Measurements from ENCODE around the gene LMTK2. TPM values are rescaled to one million over a fixed set of nuclear protein-coding genes. Genes with fewer than 3 reads are reported as not detected.

LMTK2 gene
- total RNA-seq, 1 experiment from 2014 or later, result 16.1 TPM

GRCh38 chr7:98240961-98241673, 134.5 kb downstream of the LMTK2 start:
- peak; percentile 43 to 55 for DNase-seq
- Histone ChIP-seq H3K27me3 (no peaks in the 10 kb centered on the region), H3K27ac (no peak overlapping the region), H3K9me3 (replicated peaks) (no peaks in the 10 kb centered on the region), H3K36me3 (peaks cover 3% of the 10 kb centered on the region; the same call in 1 of the 2 replicates), H3K4me3 (no peak overlapping the region), H3K4me1 (no peaks in the 10 kb centered on the region)

- H3K27me3 ChIP-seq, result no peaks in the 10 kb centered on the region
- no peaks in the 10 kb centered on the region for H3K4me1 ChIP-seq
- H3K9me3 ChIP-seq (replicated peaks), result no peaks in the 10 kb centered on the region
- DNase-seq, result no peak
- H3K27ac ChIP-seq, result no peak overlapping the region
- H3K36me3 ChIP-seq, result peaks cover 3% of the 10 kb centered on the region; the same call in 1 of the 2 replicates
- H3K4me3 ChIP-seq, result no peak overlapping the region
Observed at GRCh38 chr7:98241674-98242241, 135.1 kb downstream of the LMTK2 start.

- H3K4me1 ChIP-seq, result no peaks in the 10 kb centered on the region
- no peak overlapping the region for H3K27ac ChIP-seq
- H3K9me3 ChIP-seq (replicated peaks), result no peaks in the 10 kb centered on the region
- no peak for DNase-seq
- no peak overlapping the region for H3K4me3 ChIP-seq
- H3K36me3 ChIP-seq, result peaks cover 3% of the 10 kb centered on the region; the same call in 1 of the 2 replicates
- no peaks in the 10 kb centered on the region for H3K27me3 ChIP-seq
Observed at GRCh38 chr7:98242342-98242741, 135.7 kb downstream of the LMTK2 start.

- Histone ChIP-seq H3K4me3 (no peak overlapping the region), H3K4me1 (no peaks in the 10 kb centered on the region), H3K27me3 (no peaks in the 10 kb centered on the region), H3K9me3 (replicated peaks) (no peaks in the 10 kb centered on the region), H3K27ac (no peak overlapping the region), H3K36me3 (peaks cover 3% of the 10 kb centered on the region; the same call in 1 of the 2 replicates)
- no peak for DNase-seq
Observed at GRCh38 chr7:98242934-98243333, 136.3 kb downstream of the LMTK2 start.

GRCh38 chr7:98244871-98245270, 138.2 kb downstream of the LMTK2 start:
- H3K4me1 ChIP-seq, result no peaks in the 10 kb centered on the region
- no peak overlapping the region for H3K4me3 ChIP-seq
- no peaks in the 10 kb centered on the region for H3K27me3 ChIP-seq
- no peak for DNase-seq
- H3K27ac ChIP-seq, result no peak overlapping the region
- no peaks in the 10 kb centered on the region; the same call in 1 of the 2 replicates for H3K36me3 ChIP-seq
- no peaks in the 10 kb centered on the region for H3K9me3 ChIP-seq (replicated peaks)

- Histone ChIP-seq H3K9me3 (replicated peaks) (no peaks in the 10 kb centered on the region), H3K36me3 (no peaks in the 10 kb centered on the region), H3K27me3 (no peaks in the 10 kb centered on the region), H3K4me3 (no peak overlapping the region), H3K27ac (no peak overlapping the region), H3K4me1 (peaks cover 12% of the 10 kb centered on the region; the same call in 1 of the 2 replicates)
- no peak for DNase-seq
Observed at GRCh38 chr7:98248156-98248555, 141.5 kb downstream of the LMTK2 start.

- H3K27me3 ChIP-seq, result no peaks in the 10 kb centered on the region
- peaks cover 13% of the 10 kb centered on the region; the same call in 1 of the 2 replicates for H3K4me1 ChIP-seq
- no peaks in the 10 kb centered on the region for H3K36me3 ChIP-seq
- H3K4me3 ChIP-seq, result no peak overlapping the region
- no peak for DNase-seq
- no peak overlapping the region for H3K27ac ChIP-seq
- no peaks in the 10 kb centered on the region for H3K9me3 ChIP-seq (replicated peaks)
Observed at GRCh38 chr7:98249106-98249505, 142.4 kb downstream of the LMTK2 start.

- Histone ChIP-seq H3K36me3 (no peaks in the 10 kb centered on the region), H3K27me3 (no peaks in the 10 kb centered on the region), H3K4me1 (peaks cover 13% of the 10 kb centered on the region; the same call in 1 of the 2 replicates), H3K27ac (no peak overlapping the region), H3K4me3 (no peak overlapping the region), H3K9me3 (replicated peaks) (no peaks in the 10 kb centered on the region)
- DNase-seq, result no peak
Observed at GRCh38 chr7:98250789-98251188, 144.1 kb downstream of the LMTK2 start.

- Histone ChIP-seq H3K4me3 (peak overlapping the region; percentile 85), H3K27ac (no peak overlapping the region), H3K36me3 (no peaks in the 10 kb centered on the region), H3K4me1 (peaks cover 13% of the 10 kb centered on the region; the same call in 1 of the 2 replicates), H3K27me3 (no peaks in the 10 kb centered on the region), H3K9me3 (replicated peaks) (no peaks in the 10 kb centered on the region)
- no peak for DNase-seq
Observed at GRCh38 chr7:98251231-98251600, 144.6 kb downstream of the LMTK2 start.

GRCh38 chr7:98251601-98252424, 145.2 kb downstream of the LMTK2 start, which contains the start of gene TECPR1:
TSS of gene TECPR1 (minus strand) at chr7:98252232. CDS start at chr7:98246146, 6,086 bp downstream.
- Histone ChIP-seq H3K36me3 (no peaks in the 10 kb centered on the region), H3K4me3 (peak within 1 kb of the TSS; percentile 85), H3K27me3 (no peaks in the 10 kb centered on the region), H3K4me1 (peaks cover 13% of the 10 kb centered on the region; the same call in 1 of the 2 replicates), H3K27ac (peak within 1 kb of the TSS; percentile 74), H3K9me3 (replicated peaks) (no peaks in the 10 kb centered on the region)
- peak; percentile 88 to 91 for DNase-seq

- H3K27ac ChIP-seq, result peak overlapping the region; percentile 74
- DNase-seq, result no peak
- no peaks in the 10 kb centered on the region for H3K9me3 ChIP-seq (replicated peaks)
Observed at GRCh38 chr7:98252425-98253054, 145.9 kb downstream of the LMTK2 start.

GRCh38 chr7:98254516-98254915, 147.9 kb downstream of the LMTK2 start:
- Histone ChIP-seq H3K27ac (no peak overlapping the region), H3K4me3 (no peak overlapping the region), H3K36me3 (no peaks in the 10 kb centered on the region), H3K27me3 (no peaks in the 10 kb centered on the region), H3K4me1 (peaks cover 13% of the 10 kb centered on the region; the same call in 1 of the 2 replicates), H3K9me3 (replicated peaks) (no peaks in the 10 kb centered on the region)
- DNase-seq, result no peak

More at GRCh38 chr7:98252425-98253054, 145.9 kb downstream of the LMTK2 start:
- Histone ChIP-seq H3K4me3 (peak overlapping the region; percentile 85), H3K4me1 (peaks cover 13% of the 10 kb centered on the region; the same call in 1 of the 2 replicates), H3K27me3 (no peaks in the 10 kb centered on the region), H3K36me3 (no peaks in the 10 kb centered on the region)

- Histone ChIP-seq H3K36me3 (no peaks in the 10 kb centered on the region), H3K9me3 (replicated peaks) (no peaks in the 10 kb centered on the region), H3K4me1 (peaks cover 13% of the 10 kb centered on the region; the same call in 1 of the 2 replicates), H3K4me3 (no peak overlapping the region), H3K27me3 (no peaks in the 10 kb centered on the region), H3K27ac (no peak overlapping the region)
- DNase-seq, result no peak
Observed at GRCh38 chr7:98254951-98255610, 148.4 kb downstream of the LMTK2 start.

GRCh38 chr7:98256431-98256830, 149.8 kb downstream of the LMTK2 start:
- H3K27me3 ChIP-seq, result no peaks in the 10 kb centered on the region
- peaks cover 6% of the 10 kb centered on the region; the same call in 1 of the 2 replicates for H3K4me1 ChIP-seq
- H3K4me3 ChIP-seq, result no peak overlapping the region
- H3K27ac ChIP-seq, result no peak overlapping the region
- 0 out of 2 replicates have a peak, but pooled peaks cover 4% of the 10 kb centered on the region for H3K36me3 ChIP-seq
- DNase-seq, result no peak
- no peaks in the 10 kb centered on the region for H3K9me3 ChIP-seq (replicated peaks)
